22Rv1 (cell line): Measurements from ENCODE around the gene SCGB1D4.

Source experiments
- ZFX ChIP-seq: fragments of 450-650 bp; IDR thresholded peaks from 2 replicates; pipeline ENCODE4 v1.6.1; 2017; ENCODE audit warnings: antibody characterized with exemption, borderline replicate concordance
- TF ChIP-seq, protein P1 (sequence below): fragments of 450-650 bp; IDR thresholded peaks from 2 replicates; pipeline ENCODE4 v1.5.1; 2017; ENCODE audit warnings: mild to moderate bottlenecking

DNA sequence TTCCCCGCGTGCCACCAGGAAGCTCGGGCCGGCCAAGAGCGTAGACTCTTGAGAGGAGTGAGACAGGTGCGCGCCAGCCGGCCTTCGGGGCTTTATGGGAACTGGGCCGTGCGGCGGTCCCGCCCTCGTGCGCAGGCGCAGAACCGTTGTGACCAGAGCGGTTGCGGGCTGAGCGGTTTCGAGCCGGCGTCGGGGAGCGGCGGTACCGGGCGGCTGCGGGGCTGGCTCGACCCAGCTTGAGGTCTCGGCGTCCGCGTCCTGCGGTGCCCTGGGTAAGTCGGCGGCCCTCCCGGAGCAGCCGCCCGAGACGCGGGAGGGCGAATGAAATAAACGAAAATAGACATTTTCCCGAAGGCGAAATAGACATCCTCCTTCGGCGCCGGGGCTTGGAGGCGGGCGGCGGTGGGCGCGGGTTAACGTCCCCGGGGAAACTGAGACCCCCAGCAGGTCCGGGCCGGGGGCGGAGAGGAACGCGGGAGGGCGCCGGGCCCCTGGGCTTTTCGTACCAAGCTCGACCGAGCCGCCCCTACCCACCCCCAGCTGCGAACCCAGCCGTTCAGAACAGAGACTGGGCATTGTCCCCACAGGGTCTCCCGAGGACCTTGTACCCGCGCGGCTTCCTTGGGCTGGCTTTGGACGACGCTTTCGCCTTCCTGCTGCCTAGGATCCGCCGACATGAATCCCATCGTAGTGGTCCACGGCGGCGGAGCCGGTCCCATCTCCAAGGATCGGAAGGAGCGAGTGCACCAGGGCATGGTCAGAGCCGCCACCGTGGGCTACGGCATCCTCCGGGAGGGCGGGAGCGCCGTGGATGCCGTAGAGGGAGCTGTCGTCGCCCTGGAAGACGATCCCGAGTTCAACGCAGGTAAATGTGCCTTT, 38.7 kb upstream of the SCGB1D4 start, which contains the start of gene ASRGL1:
- TF ChIP-seq, protein P1, sequence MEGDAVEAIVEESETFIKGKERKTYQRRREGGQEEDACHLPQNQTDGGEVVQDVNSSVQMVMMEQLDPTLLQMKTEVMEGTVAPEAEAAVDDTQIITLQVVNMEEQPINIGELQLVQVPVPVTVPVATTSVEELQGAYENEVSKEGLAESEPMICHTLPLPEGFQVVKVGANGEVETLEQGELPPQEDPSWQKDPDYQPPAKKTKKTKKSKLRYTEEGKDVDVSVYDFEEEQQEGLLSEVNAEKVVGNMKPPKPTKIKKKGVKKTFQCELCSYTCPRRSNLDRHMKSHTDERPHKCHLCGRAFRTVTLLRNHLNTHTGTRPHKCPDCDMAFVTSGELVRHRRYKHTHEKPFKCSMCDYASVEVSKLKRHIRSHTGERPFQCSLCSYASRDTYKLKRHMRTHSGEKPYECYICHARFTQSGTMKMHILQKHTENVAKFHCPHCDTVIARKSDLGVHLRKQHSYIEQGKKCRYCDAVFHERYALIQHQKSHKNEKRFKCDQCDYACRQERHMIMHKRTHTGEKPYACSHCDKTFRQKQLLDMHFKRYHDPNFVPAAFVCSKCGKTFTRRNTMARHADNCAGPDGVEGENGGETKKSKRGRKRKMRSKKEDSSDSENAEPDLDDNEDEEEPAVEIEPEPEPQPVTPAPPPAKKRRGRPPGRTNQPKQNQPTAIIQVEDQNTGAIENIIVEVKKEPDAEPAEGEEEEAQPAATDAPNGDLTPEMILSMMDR, result no peak
- no peak for TF ChIP-seq ZFX
